OCI-LY3 (cell line): ENCODE results near the gene SMIM17.

Source experiments
- H2AFZ ChIP-seq: fragments of 200-600, 300-600 bp; shearing (Covaris generic); 2 replicates; pipeline ENCODE4 v1.6.0; 2014; ENCODE audit warnings: antibody characterized with exemption, low read depth, low read length
- H3K27ac ChIP-seq: fragments of 200-600, 300-600 bp; sonication (generic); 2 replicates; pipeline ENCODE4 v1.5.1; 2014; ENCODE audit warnings: mild to moderate bottlenecking, low read length, moderate library complexity, mixed read lengths
- H3K27me3 ChIP-seq: fragments of 200-600, 300-600 bp; sonication (generic); 2 replicates; pipeline ENCODE4 v1.6.1; 2014; ENCODE audit warnings: low read depth, low read length, mixed read lengths
- H3K36me3 ChIP-seq: fragments of 200-600, 300-600 bp; sonication (generic); replicated peaks from 2 replicates; pipeline ENCODE3; 2014; ENCODE audit warnings: low read depth, low read length, mixed read lengths
- H3K4me1 ChIP-seq: fragments of 300-600, 200-600 bp; sonication (generic); 2 replicates; pipeline ENCODE4 v1.6.1; 2014; ENCODE audit warnings: low read length, mixed read lengths
- H3K4me2 ChIP-seq: fragments of 200-600, 300-600 bp; sonication (generic); 2 replicates; pipeline ENCODE4 v1.6.1; 2014; ENCODE audit warnings: low read length, mixed read lengths
- H3K4me3 ChIP-seq: fragments of 300-600, 200-600 bp; sonication (generic); 2 replicates; pipeline ENCODE4 v1.5.1; 2014; ENCODE audit warnings: antibody characterized with exemption, mild to moderate bottlenecking, low read length, moderate library complexity
- H3K79me2 ChIP-seq: fragments of 300-600, 200-600 bp; shearing (Covaris generic); 2 replicates; pipeline ENCODE4 v1.6.1; 2014; ENCODE audit warnings: mild to moderate bottlenecking, low read length, mixed read lengths
- H3K9ac ChIP-seq: fragments of 300-600, 200-600 bp; shearing (Covaris generic); 2 replicates; pipeline ENCODE4 v1.6.0; 2014; ENCODE audit warnings: mild to moderate bottlenecking, low read length, moderate library complexity
- H3K9me3 ChIP-seq: fragments of 200-600, 300-600 bp; shearing (Covaris generic); 2 replicates; pipeline ENCODE4 v1.6.1; 2014; ENCODE audit warnings: low read length, mixed read lengths; ENCODE audit not compliant: insufficient read depth
- H4K20me1 ChIP-seq: fragments of 200-600, 300-600 bp; sonication (generic); 2 replicates; pipeline ENCODE4 v1.6.1; 2016; ENCODE audit warnings: low read length, mixed read lengths; ENCODE audit not compliant: insufficient read depth
- EZH2phosphoT487 ChIP-seq: fragments of 200-600 bp; shearing (Covaris generic); IDR thresholded peaks from 2 replicates; pipeline ENCODE4 v1.6.1; 2018; ENCODE audit warnings: antibody characterized with exemption, mixed run types, low read depth
- TF ChIP-seq, protein P1 (sequence below): fragments of 200-600, 300-600 bp; sonication (generic); IDR thresholded peaks from 2 replicates; pipeline ENCODE4 v1.5.1; 2014; ENCODE audit warnings: antibody characterized with exemption, low read length, low read depth

The SMIM17 gene

DNA sequence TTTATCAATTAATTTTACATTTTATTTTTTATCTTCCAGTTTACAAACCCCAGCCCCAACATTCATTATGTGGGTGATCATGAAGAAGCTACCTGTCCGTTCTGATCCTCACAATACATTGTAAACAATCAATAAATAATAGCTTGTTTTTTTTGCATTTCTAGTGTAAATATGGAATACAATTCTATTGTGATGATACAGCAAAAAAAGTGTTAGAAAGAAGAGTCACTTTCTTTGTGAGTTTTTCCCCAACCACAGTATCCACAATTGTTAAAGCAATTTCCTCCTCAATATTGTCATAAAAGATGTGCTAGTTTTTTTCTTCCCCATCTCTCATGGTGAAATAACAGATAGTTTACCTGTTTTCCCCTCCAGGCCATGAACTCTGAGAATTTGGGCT, 58.9 kb downstream of the SMIM17 start:
- no peak overlapping the region for H3K27ac ChIP-seq
- no peaks in the 10 kb centered on the region for H4K20me1 ChIP-seq
- no peaks in the 10 kb centered on the region for H3K27me3 ChIP-seq
- H3K79me2 ChIP-seq = no peaks in the 10 kb centered on the region
- no peaks in the 10 kb centered on the region for H3K36me3 ChIP-seq
- no peaks in the 10 kb centered on the region for H3K4me1 ChIP-seq
- no peak overlapping the region for H3K4me2 ChIP-seq
- no peak overlapping the region for H3K9ac ChIP-seq
- H3K9me3 ChIP-seq = peaks cover 17% of the 10 kb centered on the region; the same call in 1 of the 2 replicates
- no peak overlapping the region for H3K4me3 ChIP-seq
- TF ChIP-seq EZH2phosphoT487 = no peak
- TF ChIP-seq, protein P1, sequence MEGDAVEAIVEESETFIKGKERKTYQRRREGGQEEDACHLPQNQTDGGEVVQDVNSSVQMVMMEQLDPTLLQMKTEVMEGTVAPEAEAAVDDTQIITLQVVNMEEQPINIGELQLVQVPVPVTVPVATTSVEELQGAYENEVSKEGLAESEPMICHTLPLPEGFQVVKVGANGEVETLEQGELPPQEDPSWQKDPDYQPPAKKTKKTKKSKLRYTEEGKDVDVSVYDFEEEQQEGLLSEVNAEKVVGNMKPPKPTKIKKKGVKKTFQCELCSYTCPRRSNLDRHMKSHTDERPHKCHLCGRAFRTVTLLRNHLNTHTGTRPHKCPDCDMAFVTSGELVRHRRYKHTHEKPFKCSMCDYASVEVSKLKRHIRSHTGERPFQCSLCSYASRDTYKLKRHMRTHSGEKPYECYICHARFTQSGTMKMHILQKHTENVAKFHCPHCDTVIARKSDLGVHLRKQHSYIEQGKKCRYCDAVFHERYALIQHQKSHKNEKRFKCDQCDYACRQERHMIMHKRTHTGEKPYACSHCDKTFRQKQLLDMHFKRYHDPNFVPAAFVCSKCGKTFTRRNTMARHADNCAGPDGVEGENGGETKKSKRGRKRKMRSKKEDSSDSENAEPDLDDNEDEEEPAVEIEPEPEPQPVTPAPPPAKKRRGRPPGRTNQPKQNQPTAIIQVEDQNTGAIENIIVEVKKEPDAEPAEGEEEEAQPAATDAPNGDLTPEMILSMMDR = no peak
- no peak overlapping the region for H2AFZ ChIP-seq

DNA sequence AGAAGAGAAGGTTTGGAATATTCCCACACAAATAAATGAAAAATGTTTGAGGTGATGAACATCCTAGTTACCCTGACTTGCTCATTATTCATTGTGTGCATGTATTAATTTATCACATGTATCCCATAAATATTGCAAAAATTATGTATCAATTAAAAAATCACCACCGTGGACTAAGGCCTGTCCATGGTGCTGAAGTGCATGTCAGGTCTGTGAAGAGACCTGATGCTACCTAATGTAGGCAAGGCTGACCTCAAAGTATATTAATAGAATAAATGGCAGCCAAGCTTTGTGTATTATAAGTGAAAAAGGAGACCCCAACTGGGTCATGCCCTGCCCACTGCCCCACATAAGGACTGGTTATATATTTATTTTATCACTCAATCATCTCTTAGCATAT, 63.0 kb downstream of the SMIM17 start:
- H3K27me3 ChIP-seq = no peaks in the 10 kb centered on the region
- 0 out of 2 replicates have a peak, but pooled peaks cover 5% of the 10 kb centered on the region for H3K9me3 ChIP-seq
- H4K20me1 ChIP-seq = no peaks in the 10 kb centered on the region
- no peaks in the 10 kb centered on the region for H3K36me3 ChIP-seq
- H3K4me3 ChIP-seq = no peak overlapping the region
- H3K9ac ChIP-seq = no peak overlapping the region
- no peak overlapping the region for H3K27ac ChIP-seq
- no peak overlapping the region for H3K4me2 ChIP-seq
- TF ChIP-seq, protein P1 = no peak
- TF ChIP-seq EZH2phosphoT487 = no peak
- no peaks in the 10 kb centered on the region for H3K79me2 ChIP-seq
- no peak overlapping the region for H2AFZ ChIP-seq
- no peaks in the 10 kb centered on the region for H3K4me1 ChIP-seq
